ENCODE measurements around the gene GPR75. TPM values are rescaled to one million over a fixed set of nuclear protein-coding genes. Genes with fewer than 3 reads are reported as not detected.

Gene GPR75
- 0.50 TPM for total RNA-seq
- long read RNA-seq: 0 reads

- ATAC-seq (peak; percentile 79), DNase-seq (peak; percentile 61)
- intact Hi-C loops (cut with micrococcal nuclease): no loop called here
Measured at GRCh38 chr2:53859206-53860181, at the start of gene GPR75. Gene GPR75 (minus strand): TSS chr2:53859967. CDS start chr2:53854756, 5,211 bp downstream.

GRCh38 chr2:53907582-53907981, 47.8 kb upstream of the GPR75 start:
- ATAC-seq (no peak), DNase-seq (no peak)
- intact Hi-C loops (cut with micrococcal nuclease): no loop called here

GRCh38 chr2:53905396-53905795, 45.6 kb upstream of the GPR75 start:
- no peak for DNase-seq
- no peak for ATAC-seq
- intact Hi-C loops (cut with micrococcal nuclease): no loop called here

GRCh38 chr2:53903011-53903410, 43.2 kb upstream of the GPR75 start:
- DNase-seq (no peak), ATAC-seq (no peak)

GRCh38 chr2:53901192-53901591, 41.4 kb upstream of the GPR75 start:
- intact Hi-C loops (cut with micrococcal nuclease): no loop called here
- ATAC-seq (no peak), DNase-seq (no peak)

More at GRCh38 chr2:53903011-53903410, 43.2 kb upstream of the GPR75 start:
- intact Hi-C loops (cut with micrococcal nuclease): no loop called here

- DNase-seq (no peak), ATAC-seq (peak; percentile 80)
- intact Hi-C loops (cut with micrococcal nuclease): no loop called here
Measured at GRCh38 chr2:53896864-53897263, 37.1 kb upstream of the GPR75 start.

- DNase-seq (no peak), ATAC-seq (no peak)
- intact Hi-C loops (cut with micrococcal nuclease): no loop called here
Measured at GRCh38 chr2:53886406-53887280, 26.9 kb upstream of the GPR75 start.

- intact Hi-C loops (cut with micrococcal nuclease): no loop called here
- ATAC-seq (no peak), DNase-seq (no peak)
Measured at GRCh38 chr2:53884883-53885282, 25.1 kb upstream of the GPR75 start.

GRCh38 chr2:53881986-53882385, 22.2 kb upstream of the GPR75 start:
- intact Hi-C loops (cut with micrococcal nuclease): no loop called here
- ATAC-seq: no peak
- no peak for DNase-seq

- no peak for ATAC-seq
- no peak for DNase-seq
- intact Hi-C loops (cut with micrococcal nuclease): no loop called here
Measured at GRCh38 chr2:53881360-53881759, 21.6 kb upstream of the GPR75 start.

- ATAC-seq (no peak), DNase-seq (no peak)
- intact Hi-C loops (cut with micrococcal nuclease): no loop called here
Measured at GRCh38 chr2:53880756-53881155, 21.0 kb upstream of the GPR75 start.

- DNase-seq (no peak), ATAC-seq (no peak)
- intact Hi-C loops (cut with micrococcal nuclease): no loop called here
Measured at GRCh38 chr2:53877556-53877955, 17.8 kb upstream of the GPR75 start.

- DNase-seq: no peak
- ATAC-seq: peak; percentile 57
- intact Hi-C loops (cut with micrococcal nuclease): no loop called here
Measured at GRCh38 chr2:53877112-53877511, 17.3 kb upstream of the GPR75 start.

- ATAC-seq: no peak
- intact Hi-C loops (cut with micrococcal nuclease): no loop called here
Measured at GRCh38 chr2:53874401-53874950, 14.7 kb upstream of the GPR75 start.

GRCh38 chr2:53867773-53868172, 8.0 kb upstream of the GPR75 start:
- DNase-seq: no peak
- intact Hi-C loops (cut with micrococcal nuclease): no loop called here
- ATAC-seq: no peak

More at GRCh38 chr2:53874401-53874950, 14.7 kb upstream of the GPR75 start:
- no peak for DNase-seq

GRCh38 chr2:53867169-53867568, 7.4 kb upstream of the GPR75 start:
- intact Hi-C loops (cut with micrococcal nuclease): no loop called here
- ATAC-seq: peak; percentile 84
- DNase-seq: no peak

GRCh38 chr2:53865962-53866361, 6.2 kb upstream of the GPR75 start:
- DNase-seq: no peak
- peak; percentile 24 for ATAC-seq

GRCh38 chr2:53865264-53865663, 5.5 kb upstream of the GPR75 start:
- intact Hi-C loops (cut with micrococcal nuclease): no loop called here
- DNase-seq: no peak

More at GRCh38 chr2:53865962-53866361, 6.2 kb upstream of the GPR75 start:
- intact Hi-C loops (cut with micrococcal nuclease): no loop called here

GRCh38 chr2:53863538-53864227, 3.9 kb upstream of the GPR75 start:
- DNase-seq: no peak
- intact Hi-C loops (cut with micrococcal nuclease): no loop called here
- ATAC-seq: no peak

More at GRCh38 chr2:53865264-53865663, 5.5 kb upstream of the GPR75 start:
- ATAC-seq: no peak
